K562 (cell line): ENCODE measurements around the gene SLC6A16. TPM values are rescaled to one million over a fixed set of nuclear protein-coding genes. Genes with fewer than 3 reads are reported as not detected.

Experiments used
- ATAC-seq: fragments of 200-7000 bp; cut with Tn5 transposase; 3 replicates; pipeline ENCODE4 v1.9.1; 2020; ENCODE audit warnings: moderate library complexity
- BruUV-seq: library from RNA; stranded (reverse); fragments of 400-500 nt; replicated peaks from 2 replicates; lab custom pipeline; 2021; lab: Mats Ljungman, UMichigan
- CTCF ChIA-PET: fragments of 300-600 bp; formaldehyde crosslinking; extraction: SDS; loops from one replicate; lab custom pipeline; 2021; ENCODE audit warnings: low intra/inter-chr PET ratio; lab: Yijun Ruan, JAX
- POLR2A ChIA-PET: fragments of 300-600, 350-650 bp; sonication (Branson Sonifier 250); formaldehyde crosslinking; extraction: SDS; loops from one replicate; lab custom pipeline; 2021; ENCODE audit warnings: antibody characterized with exemption, inconsistent platforms; lab: Yijun Ruan, JAX
- DNase-seq, 4 experiments: peaks; one replicate each; pipeline versions ENCODE4 v3.0.0 to v3.0.0-alpha.2; 2011 to 2018; ENCODE audit warnings: low spot score in 3 of 4, mixed read lengths in 3 of 4; ENCODE audit errors: extremely low read depth in 1 of 4
- FAIRE-seq: peaks from 2 replicates; lab custom pipeline; 2011; peaks lifted over from hg19 to GRCh38; lab: Jason Lieb, UNC
- H2AFZ ChIP-seq: 2 replicates; pipeline ENCODE4 v1.6.0; 2011; ENCODE audit warnings: low read depth, low read length, control low read depth, inconsistent platforms
- H3K27ac ChIP-seq: fragments of 200-600 bp; 3 replicates; pipeline ENCODE4 v1.8.0; 2011; ENCODE audit warnings: low read depth, mild to moderate bottlenecking, control low read depth, inconsistent platforms, low read length, moderate library complexity, mixed read lengths; ENCODE audit errors: extremely low read depth
- H3K27me3 ChIP-seq, 2 experiments: fragments of 300-600 bp in 1 of 2; 2 replicates in 1 of 2; 3 replicates in 1 of 2; pipeline versions ENCODE4 v1.6.0 to v1.8.0; 2011; ENCODE audit warnings: inconsistent platforms in 2 of 2, low read length in 2 of 2, mild to moderate bottlenecking in 1 of 2, mixed read lengths in 1 of 2, moderate library complexity in 1 of 2; ENCODE audit not compliant: control insufficient read depth in 2 of 2, insufficient read depth in 2 of 2
- H3K36me3 ChIP-seq: fragments of 300-600 bp; 3 replicates; pipeline ENCODE4 v1.8.0; 2011; ENCODE audit warnings: mild to moderate bottlenecking, low read length, inconsistent platforms; ENCODE audit not compliant: control insufficient read depth, insufficient read depth
- H3K4me1 ChIP-seq, 2 experiments: fragments of 200-600 bp in 1 of 2; replicated peaks in 1 of 2; 2 replicates in 1 of 2; 3 replicates in 1 of 2; pipeline versions ENCODE4 v1.5.1 to v1.8.0; 2011; ENCODE audit warnings: inconsistent platforms in 2 of 2, low read length in 2 of 2, mild to moderate bottlenecking in 1 of 2, mixed read lengths in 1 of 2, moderate library complexity in 1 of 2; ENCODE audit not compliant: control insufficient read depth in 2 of 2, insufficient read depth in 2 of 2
- H3K4me2 ChIP-seq: 2 replicates; pipeline ENCODE4 v1.6.1; 2011; ENCODE audit warnings: low read length, control low read depth, inconsistent platforms, mixed read lengths; ENCODE audit not compliant: insufficient read depth
- H3K4me3 ChIP-seq: fragments of 200-600 bp; sonication (generic), shearing (Covaris generic); 2 replicates; pipeline ENCODE4 v1.5.1; 2016; ENCODE audit warnings: control low read depth, inconsistent platforms
- H3K79me2 ChIP-seq: fragments of 200-600 bp; 3 replicates; pipeline ENCODE4 v1.8.0; 2011; ENCODE audit warnings: low read length, inconsistent platforms; ENCODE audit not compliant: control insufficient read depth, insufficient read depth
- H3K9ac ChIP-seq, 2 experiments: 2 replicates each; pipeline versions ENCODE4 v1.6.0 to v1.6.1; 2011; ENCODE audit warnings: low read depth in 2 of 2, low read length in 2 of 2, control low read depth in 1 of 2, inconsistent platforms in 1 of 2, mild to moderate bottlenecking in 1 of 2, mixed read lengths in 1 of 2; ENCODE audit not compliant: insufficient read depth in 1 of 2
- H3K9me1 ChIP-seq: one replicate; pipeline ENCODE4 v1.6.0; 2011; ENCODE audit warnings: inconsistent platforms, mild to moderate bottlenecking, low read length, moderate library complexity; ENCODE audit not compliant: control insufficient read depth, insufficient read depth
- H3K9me3 ChIP-seq: replicated peaks from 2 replicates; pipeline ENCODE4 v1.5.1; 2011; ENCODE audit warnings: low read depth, low read length, inconsistent platforms; ENCODE audit not compliant: control insufficient read depth, insufficient read depth
- H4K20me1 ChIP-seq: replicated peaks from 2 replicates; pipeline ENCODE4 v1.6.1; 2011; ENCODE audit warnings: low read length, inconsistent platforms, mixed read lengths; ENCODE audit not compliant: control insufficient read depth, insufficient read depth
- BDP1 ChIP-seq: IDR thresholded peaks from 3 replicates; pipeline ENCODE4 v1.6.1; 2011; ENCODE audit not compliant: insufficient read length, insufficient read depth
- HLTF ChIP-seq: fragments of 450-650 bp; IDR thresholded peaks from 2 replicates; pipeline ENCODE4 v1.6.1; 2016
- JUNB ChIP-seq: fragments of 450-650 bp; formaldehyde crosslinking; conservative IDR thresholded peaks from 2 replicates; pipeline ENCODE4 v1.4.0; 2020; ENCODE audit warnings: mild to moderate bottlenecking
- ZNF584 ChIP-seq: fragments of 200-800 bp; sonication (Bioruptor generic); IDR thresholded peaks from 2 replicates; pipeline ENCODE4 v1.6.1; 2016; ENCODE audit warnings: low read depth, mild to moderate bottlenecking, missing genetic modification characterization, missing compliant biosample characterization
- ZNF668 ChIP-seq: fragments of 250-450 bp; sonication (Bioruptor Pico); IDR thresholded peaks from 2 replicates; pipeline ENCODE4 v1.8.0; 2022; ENCODE audit warnings: mild to moderate bottlenecking, inconsistent platforms
- WGBS: fragments of 100-300 bp; shearing (Covaris generic); methylation state at CpG from one replicate; pipeline ENCODE4 v1.1.6; 2016; ENCODE audit warnings: low coverage, mixed read lengths; ENCODE audit not compliant: insufficient coverage; ENCODE audit errors: missing lambda C conversion rate; 5-methylcytosine and 5-hydroxymethylcytosine counted together
- in situ Hi-C: fragments of 300-500 bp; cut with MboI; formaldehyde crosslinking; loops from 4 replicates; pipeline ENCODE4 v1.15.0; 2018; ENCODE audit warnings: inconsistent platforms, mixed read lengths
- intact Hi-C: fragments of 100-400 bp; cut with micrococcal nuclease; formaldehyde crosslinking; loops from 2 replicates; pipeline ENCODE4 v1.14.2; 2022
- polyA plus RNA-seq, 8 experiments: library from polyadenylated mRNA; depleted of rRNA in 4 of 8; stranded (reverse) in 5 of 8; unstranded in 3 of 8; fragments of >200 nt; fragmentation: Nextera tagmentation in 2 of 8; fragmentation: Illumina TruSeq in 1 of 8; extraction: Ambion mirVana in 2 of 8; extraction: Trizol in 1 of 8; gene quantifications; 2 replicates each; pipeline versions ENCODE4 v1.2.1 to v1.2.3, GENCODE V29; 2011 to 2014; ENCODE audit warnings: inconsistent platforms in 1 of 8, missing spikeins in 1 of 8
- total RNA-seq, 7 experiments: library from RNA; depleted of rRNA in 6 of 7; stranded (reverse); fragments of >200 nt in 6 of 7; fragmentation: Illumina TruSeq in 2 of 7; extraction: Trizol in 2 of 7; gene quantifications; 2 replicates each; pipeline versions ENCODE4 v1.2.1 to v1.2.3, GENCODE V29; 2011 to 2021; ENCODE audit warnings: low replicate concordance in 1 of 7
- TF ChIP-seq, protein P1 (sequence below): fragments of 450-650 bp; IDR thresholded peaks from 2 replicates; pipeline ENCODE4 v1.6.1; 2018; ENCODE audit not compliant: partially characterized antibody

SLC6A16 gene
- total and polyA plus RNA-seq, 9 of the 15 experiments (the other 6 are each of a cell fraction or from before 2014, with no cell fraction given): 0.05 to 0.95 (median 0.36) TPM

DNA sequence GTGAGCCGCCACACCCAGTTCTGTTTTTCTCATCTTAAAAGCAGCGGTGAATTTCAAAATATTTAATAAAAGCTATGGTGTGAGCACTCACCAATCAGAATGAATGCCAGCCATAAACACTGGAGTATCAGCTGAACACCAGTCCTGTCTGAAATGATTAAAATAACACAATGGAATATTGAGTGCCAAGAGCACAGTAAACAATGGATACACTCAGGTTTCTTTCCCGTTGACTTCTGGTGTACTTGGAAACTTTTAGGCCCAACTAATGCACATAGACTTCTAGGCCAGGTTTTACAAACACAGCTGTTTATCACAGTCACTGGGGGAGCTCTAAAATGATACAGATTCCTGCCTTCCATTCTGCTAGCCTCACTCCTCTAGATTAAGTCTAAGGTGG lies 68.3 kb downstream of the SLC6A16 start (continued):
- TF ChIP-seq, protein P1, sequence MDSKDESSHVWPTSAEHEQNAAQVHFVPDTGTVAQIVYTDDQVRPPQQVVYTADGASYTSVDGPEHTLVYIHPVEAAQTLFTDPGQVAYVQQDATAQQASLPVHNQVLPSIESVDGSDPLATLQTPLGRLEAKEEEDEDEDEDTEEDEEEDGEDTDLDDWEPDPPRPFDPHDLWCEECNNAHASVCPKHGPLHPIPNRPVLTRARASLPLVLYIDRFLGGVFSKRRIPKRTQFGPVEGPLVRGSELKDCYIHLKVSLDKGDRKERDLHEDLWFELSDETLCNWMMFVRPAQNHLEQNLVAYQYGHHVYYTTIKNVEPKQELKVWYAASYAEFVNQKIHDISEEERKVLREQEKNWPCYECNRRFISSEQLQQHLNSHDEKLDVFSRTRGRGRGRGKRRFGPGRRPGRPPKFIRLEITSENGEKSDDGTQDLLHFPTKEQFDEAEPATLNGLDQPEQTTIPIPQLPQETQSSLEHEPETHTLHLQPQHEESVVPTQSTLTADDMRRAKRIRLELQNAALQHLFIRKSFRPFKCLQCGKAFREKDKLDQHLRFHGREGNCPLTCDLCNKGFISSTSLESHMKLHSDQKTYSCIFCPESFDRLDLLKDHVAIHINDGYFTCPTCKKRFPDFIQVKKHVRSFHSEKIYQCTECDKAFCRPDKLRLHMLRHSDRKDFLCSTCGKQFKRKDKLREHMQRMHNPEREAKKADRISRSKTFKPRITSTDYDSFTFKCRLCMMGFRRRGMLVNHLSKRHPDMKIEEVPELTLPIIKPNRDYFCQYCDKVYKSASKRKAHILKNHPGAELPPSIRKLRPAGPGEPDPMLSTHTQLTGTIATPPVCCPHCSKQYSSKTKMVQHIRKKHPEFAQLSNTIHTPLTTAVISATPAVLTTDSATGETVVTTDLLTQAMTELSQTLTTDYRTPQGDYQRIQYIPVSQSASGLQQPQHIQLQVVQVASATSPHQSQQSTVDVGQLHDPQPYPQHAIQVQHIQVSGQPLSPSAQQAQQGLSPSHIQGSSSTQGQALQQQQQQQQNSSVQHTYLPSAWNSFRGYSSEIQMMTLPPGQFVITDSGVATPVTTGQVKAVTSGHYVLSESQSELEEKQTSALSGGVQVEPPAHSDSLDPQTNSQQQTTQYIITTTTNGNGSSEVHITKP: no peak
- TF ChIP-seq ZNF584 (CRISPR knock-in tag): no peak
- TF ChIP-seq ZNF668 (CRISPR knock-in tag): no peak

DNA sequence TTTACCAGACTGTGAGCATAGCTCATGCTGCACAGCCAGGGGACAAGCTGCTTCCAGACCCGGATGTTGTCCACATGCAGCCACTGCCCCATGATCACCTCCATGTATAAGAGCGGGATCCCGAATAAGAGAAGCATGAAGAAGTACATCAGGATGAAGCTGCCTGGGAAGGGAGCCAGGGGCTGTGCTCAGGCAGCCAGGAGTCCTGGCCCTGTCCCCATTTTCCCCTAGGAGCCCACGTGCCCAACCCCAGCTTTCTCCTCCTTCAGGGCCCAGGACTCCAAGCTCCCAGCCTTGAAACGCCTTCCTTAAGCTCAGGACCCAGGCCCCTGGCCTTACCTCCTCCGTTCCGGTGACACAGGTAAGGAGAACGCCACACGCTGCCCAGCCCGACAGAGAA lies 69.3 kb downstream of the SLC6A16 start:
- H3K4me2 ChIP-seq: no peak overlapping the region
- H3K9me1 ChIP-seq: no peaks in the 10 kb centered on the region
- H3K27ac ChIP-seq: no peak overlapping the region
- no peaks in the 10 kb centered on the region for H3K36me3 ChIP-seq
- BruUV-seq: no TSS peak
- in situ Hi-C loops: no loop called here
- TF ChIP-seq JUNB (no peak), HLTF (no peak), BDP1 (no peak)
- DNase-seq (no peak), FAIRE-seq (no peak), ATAC-seq (no peak)
- POLR2A ChIA-PET: interaction anchor here (0.6 kb wide), 1 partner anchor 534 kb away, joined by 3 read pairs; no protein-coding TSS in a partner anchor
- 0 out of 2 replicates have a peak, but pooled peaks cover 2% of the 10 kb centered on the region for H3K9me3 ChIP-seq
- no peak overlapping the region for H2AFZ ChIP-seq
- CTCF ChIA-PET: no interaction called here
- H3K4me3 ChIP-seq: no peak overlapping the region
- H3K4me1 ChIP-seq: no peaks in the 10 kb centered on the region
- no peak overlapping the region for H3K9ac ChIP-seq
- intact Hi-C loops: no loop called here
- H4K20me1 ChIP-seq: no peaks in the 10 kb centered on the region
- H3K27me3 ChIP-seq: peaks cover 28 to 42% of the 10 kb centered on the region in 2 experiments
- WGBS: 2% methylated on average over 9 of the region's 10 CpGs
- H3K79me2 ChIP-seq: no peaks in the 10 kb centered on the region
